Gastroesophageal sphincter (tissue), 4 donors: ENCODE results near the gene ERVK3-1. TPM values are rescaled to one million over a fixed set of nuclear protein-coding genes. Genes with fewer than 3 reads are reported as not detected.
"Not testable (repeated sequence)": the region's sequence is repeated elsewhere in the genome, so short reads cannot be mapped to it uniquely, and the experiment has no call there.

Experiments
- ATAC-seq: fragments of 150-250 bp; one replicate; pipeline ENCODE4 v1.9.1; 2016; ENCODE audit warnings: mild to moderate bottlenecking, moderate library complexity
- H3K27ac ChIP-seq, 4 donors: fragments of 200-600 bp; sonication (generic) in 3 of 4; 1 replicate in 3 of 4; 2 replicates in 1 of 4; pipeline ENCODE4 v1.5.1; 2016 to 2019
- H3K27me3 ChIP-seq: fragments of 200-600 bp; sonication (generic); one replicate; pipeline ENCODE4 v1.5.1; 2019
- H3K36me3 ChIP-seq, 2 donors: fragments of 200-600 bp; sonication (generic); one replicate each; pipeline ENCODE4 v1.5.1; 2019; ENCODE audit warnings: control low read depth in 1 of 2
- H3K4me1 ChIP-seq, 3 donors: fragments of 200-600 bp; sonication (generic); 1 replicate in 2 of 3; 2 replicates in 1 of 3; pipeline ENCODE4 v1.5.1; 2016 to 2019; ENCODE audit warnings: control low read depth in 2 of 3
- H3K4me3 ChIP-seq, 2 donors: fragments of 200-600 bp; sonication (generic); one replicate each; pipeline ENCODE4 v1.5.1; 2019; ENCODE audit warnings: mild to moderate bottlenecking in 1 of 2, moderate library complexity in 1 of 2
- H3K9me3 ChIP-seq, 3 donors: fragments of 200-600 bp; sonication (generic); one replicate each; pipeline ENCODE4 v1.5.1; 2017 to 2019; ENCODE audit warnings: control low read depth in 2 of 3
- EP300 ChIP-seq: sonication (generic); formaldehyde crosslinking; IDR thresholded peaks from one replicate; pipeline ENCODE4 v1.6.1; 2017; ENCODE audit warnings: antibody characterized with exemption, mild to moderate bottlenecking
- POLR2A ChIP-seq, 2 donors: fragments of 450-650 bp; IDR thresholded peaks; one replicate each; pipeline ENCODE4 v1.6.1; 2017; ENCODE audit warnings: antibody characterized with exemption in 2 of 2, mild to moderate bottlenecking in 2 of 2, moderate library complexity in 1 of 2
- POLR2AphosphoS5 ChIP-seq: sonication (generic); formaldehyde crosslinking; IDR thresholded peaks from one replicate; pipeline ENCODE4 v1.6.1; 2017; ENCODE audit warnings: antibody characterized with exemption
- WGBS, 2 donors: methylation state at CpG; one replicate each; pipeline ENCODE4 v1.1.5; 2018; ENCODE audit warnings: low coverage in 1 of 2; 5-methylcytosine and 5-hydroxymethylcytosine counted together
- total RNA-seq, 4 donors: library from RNA; depleted of rRNA; stranded (reverse); fragments of >200 nt; gene quantifications; one replicate each; pipeline ENCODE4 v1.1.0, GENCODE V29; 2016
- TF ChIP-seq, protein P1 (sequence below), 4 experiments: fragments of 200-600 bp in 2 of 4; fragments of 450-650 bp in 2 of 4; sonication (generic) in 1 of 4; IDR thresholded peaks; one replicate each; pipeline ENCODE4 v1.5.1; 2017 to 2019; ENCODE audit warnings: antibody characterized with exemption in 4 of 4, mild to moderate bottlenecking in 2 of 4, moderate library complexity in 2 of 4

ERVK3-1 gene, protein sequence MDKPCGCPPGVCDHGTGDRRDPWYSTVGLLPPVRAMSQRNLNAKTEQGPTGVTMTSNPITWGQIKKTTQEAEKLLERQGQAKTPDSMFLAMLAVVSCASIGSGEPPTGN
- 10 to 100 TPM; 31.7 to 67.2 (median 41.5) TPM for total RNA-seq

GRCh38 chr19:58305065-58305931 is at the start of gene ERVK3-1:
TSS of gene ERVK3-1 (plus strand) at chr19:58305377. CDS start at chr19:58312169, 6,792 bp downstream.
- peak; percentile 100 for ATAC-seq
- 0 to 1% methylated on average over 5 to 31 of the region's 55 CpGs for WGBS, 2 donors
- peaks cover 0 to 47% of the 10 kb centered on the region in 2 donors for H3K36me3 ChIP-seq

DNA sequence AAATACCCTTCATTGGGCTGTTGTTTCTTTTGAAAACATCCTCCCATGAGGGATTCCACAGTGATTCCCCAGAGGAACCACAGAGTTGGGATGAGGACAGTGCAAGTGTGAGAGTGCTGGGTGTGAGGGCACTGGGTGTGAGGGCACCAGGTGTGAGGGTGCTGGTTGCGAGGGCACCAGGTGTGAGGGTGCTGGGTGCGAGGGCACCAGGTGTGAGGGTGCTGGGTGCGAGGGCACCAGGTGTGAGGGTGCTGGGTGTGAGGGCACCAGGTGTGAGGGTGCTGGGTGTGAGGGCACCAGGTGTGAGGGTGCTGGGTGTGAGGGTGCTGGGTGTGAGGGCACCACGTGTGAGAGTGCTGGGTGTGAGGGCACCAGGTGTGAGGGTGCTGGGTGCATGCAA is 46.9 kb upstream of the ERVK3-1 start:
- ATAC-seq, H3K27me3 ChIP-seq, H3K4me1 ChIP-seq, H3K4me3 ChIP-seq, H3K27ac ChIP-seq: not testable (repeated sequence)
- H3K9me3 ChIP-seq = peaks cover 13 to 100% (median 49%) of the 10 kb centered on the region in 3 donors
- 34% methylated on average over 3 of the region's 4 CpGs; no CpG with 5 or more reads in 1 of the 2 donors for WGBS, 2 donors
- peaks cover 0 to 100% of the 10 kb centered on the region in 2 donors for H3K36me3 ChIP-seq

More at GRCh38 chr19:58305065-58305931, at the start of gene ERVK3-1:
- peak within 1 kb of the TSS; percentile 60 to 96 (median 92) for H3K27ac ChIP-seq
- TF ChIP-seq POLR2A (IDR thresholded peaks at IDR 0.05) (peak; percentile 84 to 85), POLR2AphosphoS5 (peak; percentile 96), EP300 (no peak)
- TF ChIP-seq, protein P1, sequence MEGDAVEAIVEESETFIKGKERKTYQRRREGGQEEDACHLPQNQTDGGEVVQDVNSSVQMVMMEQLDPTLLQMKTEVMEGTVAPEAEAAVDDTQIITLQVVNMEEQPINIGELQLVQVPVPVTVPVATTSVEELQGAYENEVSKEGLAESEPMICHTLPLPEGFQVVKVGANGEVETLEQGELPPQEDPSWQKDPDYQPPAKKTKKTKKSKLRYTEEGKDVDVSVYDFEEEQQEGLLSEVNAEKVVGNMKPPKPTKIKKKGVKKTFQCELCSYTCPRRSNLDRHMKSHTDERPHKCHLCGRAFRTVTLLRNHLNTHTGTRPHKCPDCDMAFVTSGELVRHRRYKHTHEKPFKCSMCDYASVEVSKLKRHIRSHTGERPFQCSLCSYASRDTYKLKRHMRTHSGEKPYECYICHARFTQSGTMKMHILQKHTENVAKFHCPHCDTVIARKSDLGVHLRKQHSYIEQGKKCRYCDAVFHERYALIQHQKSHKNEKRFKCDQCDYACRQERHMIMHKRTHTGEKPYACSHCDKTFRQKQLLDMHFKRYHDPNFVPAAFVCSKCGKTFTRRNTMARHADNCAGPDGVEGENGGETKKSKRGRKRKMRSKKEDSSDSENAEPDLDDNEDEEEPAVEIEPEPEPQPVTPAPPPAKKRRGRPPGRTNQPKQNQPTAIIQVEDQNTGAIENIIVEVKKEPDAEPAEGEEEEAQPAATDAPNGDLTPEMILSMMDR (IDR thresholded peaks at IDR 0.05) = peak in 3 of 4 experiments; percentile 17 to 74 (median 53)
- H3K27me3 ChIP-seq = no peaks in the 10 kb centered on the region
- peaks cover 5 to 33% (median 8%) of the 10 kb centered on the region in 3 donors for H3K4me1 ChIP-seq
- H3K9me3 ChIP-seq = no peaks in the 10 kb centered on the region
- H3K4me3 ChIP-seq = peak within 1 kb of the TSS; percentile 52 to 84

DNA sequence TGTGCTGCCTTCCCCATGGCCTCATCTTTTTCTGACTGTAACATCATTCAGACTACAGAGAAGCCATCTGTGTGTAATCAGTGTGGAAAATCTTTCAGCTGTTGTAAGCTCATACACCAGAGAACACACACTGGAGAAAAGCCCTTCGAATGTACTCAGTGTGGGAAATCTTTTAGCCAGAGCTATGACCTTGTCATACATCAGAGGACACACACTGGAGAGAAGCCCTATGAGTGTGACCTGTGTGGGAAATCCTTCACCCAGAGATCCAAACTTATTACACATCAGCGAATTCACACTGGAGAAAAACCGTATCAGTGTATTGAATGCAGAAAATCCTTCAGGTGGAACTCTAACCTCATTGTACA is 43.6 kb upstream of the ERVK3-1 start:
- Histone ChIP-seq H3K4me1 (no peaks in the 10 kb centered on the region), H3K36me3 (peaks cover 0 to 100% of the 10 kb centered on the region in 2 donors), H3K4me3 (no peak overlapping the region), H3K27me3 (no peaks in the 10 kb centered on the region), H3K27ac (no peak overlapping the region), H3K9me3 (peaks cover 13 to 100% (median 54%) of the 10 kb centered on the region in 3 donors)
- ATAC-seq = no peak
- WGBS, 2 donors = 90 to 96% methylated on average over 2 to 3 of the region's 3 CpGs
- TF ChIP-seq, protein P1 (IDR thresholded peaks at IDR 0.05) = no peak
- TF ChIP-seq POLR2AphosphoS5 (no peak), POLR2A (IDR thresholded peaks at IDR 0.05) (no peak), EP300 (no peak)

DNA sequence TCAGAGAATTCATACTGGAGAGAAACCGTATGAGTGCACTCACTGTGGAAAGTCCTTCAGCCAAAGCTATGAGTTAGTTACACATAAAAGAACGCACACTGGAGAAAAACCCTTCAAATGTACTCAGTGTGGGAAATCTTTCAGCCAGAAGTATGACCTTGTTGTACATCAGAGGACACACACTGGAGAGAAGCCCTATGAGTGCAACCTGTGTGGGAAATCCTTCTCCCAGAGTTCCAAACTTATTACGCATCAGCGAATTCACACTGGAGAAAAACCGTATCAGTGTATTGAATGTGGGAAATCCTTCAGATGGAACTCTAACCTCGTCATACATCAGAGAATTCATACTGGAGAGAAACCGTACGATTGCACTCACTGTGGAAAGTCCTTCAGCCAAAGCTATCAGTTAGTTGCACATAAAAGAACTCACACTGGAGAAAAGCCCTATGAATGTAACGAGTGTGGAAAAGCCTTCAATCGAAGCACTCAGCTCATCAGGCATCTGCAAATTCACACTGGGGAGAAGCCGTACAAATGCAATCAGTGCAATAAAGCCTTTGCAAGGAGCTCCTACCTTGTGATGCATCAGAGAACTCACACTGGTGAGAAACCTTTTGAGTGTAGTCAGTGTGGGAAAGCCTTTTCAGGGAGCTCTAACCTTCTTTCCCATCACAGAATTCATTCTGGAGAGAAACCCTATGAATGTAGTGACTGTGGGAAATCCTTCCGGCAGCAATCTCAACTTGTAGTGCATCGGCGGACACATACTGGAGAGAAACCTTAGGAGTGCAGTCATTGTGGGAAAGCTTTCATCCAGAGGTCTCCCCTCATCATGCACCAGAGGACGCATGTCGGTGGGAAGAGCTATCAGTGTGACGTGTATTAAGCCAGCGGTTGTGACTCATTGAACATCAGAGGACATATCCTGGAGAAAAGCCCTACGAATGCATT is 42.9 kb upstream of the ERVK3-1 start:
- Histone ChIP-seq H3K36me3 (peaks cover 0 to 100% of the 10 kb centered on the region in 2 donors), H3K4me1 (no peaks in the 10 kb centered on the region), H3K4me3 (no peak overlapping the region), H3K9me3 (peaks cover 13 to 100% (median 54%) of the 10 kb centered on the region in 3 donors), H3K27me3 (no peaks in the 10 kb centered on the region), H3K27ac (no peak overlapping the region)
- TF ChIP-seq, protein P1 (IDR thresholded peaks at IDR 0.05) = no peak
- no peak for TF ChIP-seq POLR2A (IDR thresholded peaks at IDR 0.05)
- TF ChIP-seq EP300 = no peak
- TF ChIP-seq POLR2AphosphoS5 = no peak
- 87 to 96% methylated on average over 12 to 17 of the region's 19 CpGs for WGBS, 2 donors
- ATAC-seq = no peak

- H3K27me3 ChIP-seq = no peaks in the 10 kb centered on the region
- H3K9me3 ChIP-seq = peaks cover 13 to 100% (median 49%) of the 10 kb centered on the region in 3 donors
- 92 to 98% methylated on average over 2 to 7 of the region's 7 CpGs for WGBS, 2 donors
- H3K27ac ChIP-seq = no peak overlapping the region
- H3K4me3 ChIP-seq = no peak overlapping the region
- TF ChIP-seq POLR2AphosphoS5 (no peak), EP300 (no peak)
- TF ChIP-seq, protein P1 (IDR thresholded peaks at IDR 0.05) = no peak
- no peaks in the 10 kb centered on the region for H3K4me1 ChIP-seq
- ATAC-seq = no peak
- peaks cover 0 to 100% of the 10 kb centered on the region in 2 donors for H3K36me3 ChIP-seq
Observed at GRCh38 chr19:58262922-58263296, 42.3 kb upstream of the ERVK3-1 start.
